Body of pancreas (tissue), 4 donors: ENCODE data around the gene ZNF846.

Source experiments
- POLR2A ChIP-seq, 3 donors: fragments of 450-650 bp; IDR thresholded peaks; one replicate each; pipeline ENCODE4 v1.6.1; 2016; ENCODE audit warnings: antibody characterized with exemption in 3 of 3, mild to moderate bottlenecking in 2 of 3
- TF ChIP-seq, protein P1 (sequence below), 7 experiments: fragments of 450-650 bp in 4 of 7; fragments of 200-600 bp in 3 of 7; sonication (generic) in 3 of 7; IDR thresholded peaks; one replicate each; pipeline ENCODE4 v1.5.1; 2016 to 2019; ENCODE audit warnings: antibody characterized with exemption in 7 of 7

- TF ChIP-seq, protein P1, sequence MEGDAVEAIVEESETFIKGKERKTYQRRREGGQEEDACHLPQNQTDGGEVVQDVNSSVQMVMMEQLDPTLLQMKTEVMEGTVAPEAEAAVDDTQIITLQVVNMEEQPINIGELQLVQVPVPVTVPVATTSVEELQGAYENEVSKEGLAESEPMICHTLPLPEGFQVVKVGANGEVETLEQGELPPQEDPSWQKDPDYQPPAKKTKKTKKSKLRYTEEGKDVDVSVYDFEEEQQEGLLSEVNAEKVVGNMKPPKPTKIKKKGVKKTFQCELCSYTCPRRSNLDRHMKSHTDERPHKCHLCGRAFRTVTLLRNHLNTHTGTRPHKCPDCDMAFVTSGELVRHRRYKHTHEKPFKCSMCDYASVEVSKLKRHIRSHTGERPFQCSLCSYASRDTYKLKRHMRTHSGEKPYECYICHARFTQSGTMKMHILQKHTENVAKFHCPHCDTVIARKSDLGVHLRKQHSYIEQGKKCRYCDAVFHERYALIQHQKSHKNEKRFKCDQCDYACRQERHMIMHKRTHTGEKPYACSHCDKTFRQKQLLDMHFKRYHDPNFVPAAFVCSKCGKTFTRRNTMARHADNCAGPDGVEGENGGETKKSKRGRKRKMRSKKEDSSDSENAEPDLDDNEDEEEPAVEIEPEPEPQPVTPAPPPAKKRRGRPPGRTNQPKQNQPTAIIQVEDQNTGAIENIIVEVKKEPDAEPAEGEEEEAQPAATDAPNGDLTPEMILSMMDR (IDR thresholded peaks at IDR 0.05): no peak
- no peak for TF ChIP-seq POLR2A (IDR thresholded peaks at IDR 0.05)
Measured at GRCh38 chr19:9752701-9753443, 15.7 kb downstream of the ZNF846 start.
